ENCODE measurements around the gene CREB3L2. TPM values are rescaled to one million over a fixed set of nuclear protein-coding genes. Genes with fewer than 3 reads are reported as not detected.

The CREB3L2 gene
- total RNA-seq, 1 donor, result 28.6 TPM

DNA sequence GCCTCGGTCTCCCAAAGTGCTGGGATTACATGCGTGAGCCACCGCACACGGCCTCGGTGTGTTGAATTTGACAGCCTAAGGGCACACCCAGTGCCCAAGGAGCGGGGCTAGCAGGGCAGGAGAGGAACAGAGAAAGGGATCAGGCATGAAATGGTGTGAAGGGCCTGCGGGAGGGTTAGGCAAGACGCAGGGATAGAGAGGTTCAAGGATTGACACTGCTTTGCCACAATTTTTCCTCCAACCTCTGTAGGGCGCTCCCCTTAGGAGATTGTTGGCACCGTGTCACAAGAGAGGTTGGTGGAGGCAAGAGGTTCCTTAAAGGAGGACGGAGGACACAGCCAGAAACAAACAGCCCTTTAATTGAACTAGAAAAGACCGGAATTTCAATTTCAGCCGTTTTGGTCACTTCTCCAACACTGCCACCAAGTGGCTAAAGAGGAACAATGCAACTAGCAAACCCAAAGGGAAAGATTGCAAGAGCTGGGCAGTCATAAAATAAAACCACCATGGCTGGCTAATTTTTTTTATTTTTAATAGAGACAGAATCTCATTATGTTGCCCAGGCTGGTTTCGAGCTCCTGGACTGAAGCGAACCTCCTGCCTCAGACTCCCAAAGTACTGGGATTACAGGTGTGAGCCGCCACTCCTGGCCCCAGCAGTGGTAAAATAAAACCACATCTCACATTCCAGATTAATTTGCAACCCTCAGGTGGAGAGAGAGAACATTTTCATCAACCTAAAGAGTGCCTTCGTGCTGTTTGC lies 6.9 kb upstream of the CREB3L2 start:
- peak overlapping the region; percentile 73 for H2AFZ ChIP-seq (ENCODE audit: low read length)
- H3K27me3 ChIP-seq (ENCODE audit: insufficient read depth, low read length), result no peaks in the 10 kb centered on the region
- no peaks in the 10 kb centered on the region for H3K79me2 ChIP-seq (ENCODE audit: insufficient read depth, low read length)
- H4K20me1 ChIP-seq (ENCODE audit: insufficient read depth, low read length), result no peaks in the 10 kb centered on the region
- H3K36me3 ChIP-seq (ENCODE audit: insufficient read depth, low read length), result no peaks in the 10 kb centered on the region
- H3K4me2 ChIP-seq (ENCODE audit: insufficient read depth, low read length), result peak overlapping the region; percentile 11
- DNase-seq (ENCODE audit: insufficient read length, low spot score, missing footprints), result peak; percentile 81
- TF ChIP-seq, protein P1, sequence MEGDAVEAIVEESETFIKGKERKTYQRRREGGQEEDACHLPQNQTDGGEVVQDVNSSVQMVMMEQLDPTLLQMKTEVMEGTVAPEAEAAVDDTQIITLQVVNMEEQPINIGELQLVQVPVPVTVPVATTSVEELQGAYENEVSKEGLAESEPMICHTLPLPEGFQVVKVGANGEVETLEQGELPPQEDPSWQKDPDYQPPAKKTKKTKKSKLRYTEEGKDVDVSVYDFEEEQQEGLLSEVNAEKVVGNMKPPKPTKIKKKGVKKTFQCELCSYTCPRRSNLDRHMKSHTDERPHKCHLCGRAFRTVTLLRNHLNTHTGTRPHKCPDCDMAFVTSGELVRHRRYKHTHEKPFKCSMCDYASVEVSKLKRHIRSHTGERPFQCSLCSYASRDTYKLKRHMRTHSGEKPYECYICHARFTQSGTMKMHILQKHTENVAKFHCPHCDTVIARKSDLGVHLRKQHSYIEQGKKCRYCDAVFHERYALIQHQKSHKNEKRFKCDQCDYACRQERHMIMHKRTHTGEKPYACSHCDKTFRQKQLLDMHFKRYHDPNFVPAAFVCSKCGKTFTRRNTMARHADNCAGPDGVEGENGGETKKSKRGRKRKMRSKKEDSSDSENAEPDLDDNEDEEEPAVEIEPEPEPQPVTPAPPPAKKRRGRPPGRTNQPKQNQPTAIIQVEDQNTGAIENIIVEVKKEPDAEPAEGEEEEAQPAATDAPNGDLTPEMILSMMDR (IDR thresholded peaks at IDR 0.05; ENCODE audit: extremely low read depth, low read depth, low read length), result peak; percentile 89
- no peak overlapping the region for H3K4me3 ChIP-seq (ENCODE audit: insufficient read depth, low read length)
- peaks cover 10% of the 10 kb centered on the region for H3K4me1 ChIP-seq (ENCODE audit: insufficient read depth, low read length)
- H3K9me3 ChIP-seq (ENCODE audit: low read depth, low read length), result no peaks in the 10 kb centered on the region
- peak overlapping the region; percentile 33 for H3K27ac ChIP-seq (ENCODE audit: low read depth, low read length)

DNA sequence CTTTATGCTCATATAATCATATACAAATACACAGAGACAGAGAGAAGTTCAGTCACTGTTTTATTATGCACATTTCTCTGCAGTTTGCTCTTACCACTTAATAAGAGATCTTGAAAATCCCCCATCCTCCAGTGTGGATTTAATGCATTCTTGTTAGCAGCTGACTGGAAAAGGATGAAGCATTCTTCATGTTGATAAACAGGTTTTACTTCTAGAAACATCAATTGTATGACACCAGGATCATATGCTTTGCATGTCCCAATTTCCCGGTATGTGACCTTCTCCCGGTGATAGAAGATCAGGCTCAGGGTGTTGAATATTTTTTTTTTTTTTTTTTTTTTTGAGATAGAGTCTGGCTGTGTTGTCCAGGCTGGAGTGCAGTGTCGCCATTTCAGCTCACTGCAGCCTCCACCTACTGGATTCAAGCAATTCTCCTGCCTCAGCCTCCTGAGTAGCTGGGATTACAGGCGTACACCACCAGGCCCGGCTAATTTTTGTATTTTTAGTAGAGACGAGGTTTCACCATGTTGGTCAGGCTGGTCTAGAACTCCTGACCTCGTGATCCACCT lies 6.2 kb upstream of the CREB3L2 start:
- Histone ChIP-seq H3K27me3 (ENCODE audit: insufficient read depth, low read length) (no peaks in the 10 kb centered on the region), H3K4me3 (ENCODE audit: insufficient read depth, low read length) (no peak overlapping the region), H3K4me2 (ENCODE audit: insufficient read depth, low read length) (no peak overlapping the region), H3K36me3 (ENCODE audit: insufficient read depth, low read length) (no peaks in the 10 kb centered on the region), H2AFZ (ENCODE audit: low read length) (peak overlapping the region; percentile 73), H3K27ac (ENCODE audit: low read depth, low read length) (peak overlapping the region; percentile 33), H3K9me3 (ENCODE audit: low read depth, low read length) (no peaks in the 10 kb centered on the region), H4K20me1 (ENCODE audit: insufficient read depth, low read length) (no peaks in the 10 kb centered on the region), H3K79me2 (ENCODE audit: insufficient read depth, low read length) (no peaks in the 10 kb centered on the region), H3K4me1 (ENCODE audit: insufficient read depth, low read length) (peaks cover 10% of the 10 kb centered on the region)
- no peak for DNase-seq (ENCODE audit: insufficient read length, low spot score, missing footprints)
- TF ChIP-seq, protein P1 (IDR thresholded peaks at IDR 0.05; ENCODE audit: extremely low read depth, low read depth, low read length), result no peak

DNA sequence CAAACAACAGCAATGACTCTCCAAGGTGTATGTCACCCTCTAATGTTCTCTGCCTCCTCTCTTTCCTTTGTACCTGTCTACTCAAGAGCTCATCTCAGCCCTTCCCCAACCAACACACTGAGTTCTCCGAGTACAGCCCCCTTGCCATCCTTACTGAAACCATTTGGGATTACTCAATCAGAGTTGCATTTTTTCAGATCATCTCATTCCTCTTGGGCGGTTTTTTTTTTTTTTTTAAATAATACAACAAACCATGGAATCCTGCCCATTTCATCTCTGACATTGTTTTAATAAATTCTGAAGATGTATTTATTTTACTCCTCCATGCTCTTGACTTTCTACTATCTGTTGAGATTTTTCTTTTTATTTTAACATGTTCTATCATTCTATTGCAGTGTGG lies 4.2 kb upstream of the CREB3L2 start:
- TF ChIP-seq, protein P1 (IDR thresholded peaks at IDR 0.05; ENCODE audit: extremely low read depth, low read depth, low read length), result no peak
- no peak for DNase-seq (ENCODE audit: insufficient read length, low spot score, missing footprints)
- H3K4me1 ChIP-seq (ENCODE audit: insufficient read depth, low read length), result peaks cover 10% of the 10 kb centered on the region
- no peak overlapping the region for H3K4me3 ChIP-seq (ENCODE audit: insufficient read depth, low read length)
- H3K36me3 ChIP-seq (ENCODE audit: insufficient read depth, low read length), result no peaks in the 10 kb centered on the region
- no peaks in the 10 kb centered on the region for H3K9me3 ChIP-seq (ENCODE audit: low read depth, low read length)
- H3K27me3 ChIP-seq (ENCODE audit: insufficient read depth, low read length), result no peaks in the 10 kb centered on the region
- H3K27ac ChIP-seq (ENCODE audit: low read depth, low read length), result no peak overlapping the region
- peaks cover 9% of the 10 kb centered on the region for H3K79me2 ChIP-seq (ENCODE audit: insufficient read depth, low read length)
- H4K20me1 ChIP-seq (ENCODE audit: insufficient read depth, low read length), result no peaks in the 10 kb centered on the region
- H3K4me2 ChIP-seq (ENCODE audit: insufficient read depth, low read length), result no peak overlapping the region
- peak overlapping the region; percentile 25 for H2AFZ ChIP-seq (ENCODE audit: low read length)

DNA sequence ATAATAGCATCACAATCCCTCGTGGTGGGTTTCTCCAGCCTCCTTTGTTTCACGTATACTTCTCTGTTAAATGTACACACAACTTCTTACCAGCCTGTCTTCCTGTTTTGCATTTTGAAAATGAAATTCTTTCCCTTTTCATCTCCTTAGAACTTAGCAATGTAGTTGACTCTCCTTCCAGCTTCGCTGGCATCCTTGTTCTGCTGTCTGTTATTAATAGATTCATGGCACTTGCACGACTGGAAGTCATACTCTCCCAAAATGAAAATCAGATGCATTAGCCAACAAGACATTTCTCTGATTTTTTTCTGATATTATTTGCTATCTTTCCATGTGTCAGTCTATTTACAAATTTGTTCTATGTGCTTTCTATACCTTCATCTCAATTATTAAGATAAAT lies 3.0 kb upstream of the CREB3L2 start:
- Histone ChIP-seq H3K9me3 (ENCODE audit: low read depth, low read length) (no peaks in the 10 kb centered on the region), H3K79me2 (ENCODE audit: insufficient read depth, low read length) (peaks cover 20% of the 10 kb centered on the region), H3K27ac (ENCODE audit: low read depth, low read length) (no peak overlapping the region), H3K27me3 (ENCODE audit: insufficient read depth, low read length) (no peaks in the 10 kb centered on the region), H3K36me3 (ENCODE audit: insufficient read depth, low read length) (no peaks in the 10 kb centered on the region), H2AFZ (ENCODE audit: low read length) (peak overlapping the region; percentile 2), H3K4me2 (ENCODE audit: insufficient read depth, low read length) (no peak overlapping the region), H3K4me1 (ENCODE audit: insufficient read depth, low read length) (peaks cover 13% of the 10 kb centered on the region), H3K4me3 (ENCODE audit: insufficient read depth, low read length) (no peak overlapping the region), H4K20me1 (ENCODE audit: insufficient read depth, low read length) (peaks cover 1% of the 10 kb centered on the region)
- TF ChIP-seq, protein P1 (IDR thresholded peaks at IDR 0.05; ENCODE audit: extremely low read depth, low read depth, low read length), result no peak
- DNase-seq (ENCODE audit: insufficient read length, low spot score, missing footprints), result no peak
